Left lobe of liver (tissue), 2 donors: Measurements from ENCODE around the gene FAM81A. TPM values are rescaled to one million over a fixed set of nuclear protein-coding genes. Genes with fewer than 3 reads are reported as not detected.
"Not testable (repeated sequence)": the region's sequence is repeated elsewhere in the genome, so short reads cannot be mapped to it uniquely, and the experiment has no call there.

Source experiments
- ATAC-seq: fragments of 200-7000 bp; cut with Tn5 transposase; one replicate; pipeline ENCODE4 v1.9.1; 2020; ENCODE audit warnings: mild to moderate bottlenecking, moderate library complexity
- DNase-seq: peaks from one replicate; pipeline ENCODE4 v3.0.0-alpha.2; 2020; ENCODE audit warnings: low spot score
- total RNA-seq: library from RNA; stranded (reverse); gene quantifications from one replicate; pipeline ENCODE4 v1.2.1, GENCODE V29; 2021
- donor health status: DM: no; HTN: no; CAD: no; lungs with moderate emphysema.
- donor health status: DM: no; HTN: yes; CAD: no.

FAM81A gene
- total RNA-seq, 1 donor from 2014 or later = not detected

- no peak for DNase-seq
- no peak for ATAC-seq
Observed at GRCh38 chr15:59424616-59425015, 13.4 kb upstream of the FAM81A start.

GRCh38 chr15:59428898-59429297, 9.1 kb upstream of the FAM81A start:
- DNase-seq, ATAC-seq: not testable (repeated sequence)

GRCh38 chr15:59432389-59432788, 5.6 kb upstream of the FAM81A start:
- DNase-seq (no peak), ATAC-seq (peak; percentile 78)

- DNase-seq (no peak), ATAC-seq (no peak)
Observed at GRCh38 chr15:59434481-59434880, 3.5 kb upstream of the FAM81A start.

- ATAC-seq (no peak), DNase-seq (no peak)
Observed at GRCh38 chr15:59436774-59437141, 1.2 kb upstream of the FAM81A start.

GRCh38 chr15:59437142-59437816, 707 bp upstream of the FAM81A start:
- ATAC-seq = no peak
- no peak for DNase-seq

GRCh38 chr15:59438625-59439290, 772 bp downstream of the FAM81A start:
- no peak for ATAC-seq

GRCh38 chr15:59439576-59439975, 1.6 kb downstream of the FAM81A start:
- DNase-seq (no peak), ATAC-seq (no peak)

More at GRCh38 chr15:59438625-59439290, 772 bp downstream of the FAM81A start:
- no peak for DNase-seq

GRCh38 chr15:59443341-59444072, 5.5 kb downstream of the FAM81A start:
- ATAC-seq (peak; percentile 79), DNase-seq (no peak)

- DNase-seq = no peak
Observed at GRCh38 chr15:59444081-59444835, 6.3 kb downstream of the FAM81A start.

GRCh38 chr15:59444980-59445545, 7.1 kb downstream of the FAM81A start:
- no peak for DNase-seq
- ATAC-seq = no peak

More at GRCh38 chr15:59444081-59444835, 6.3 kb downstream of the FAM81A start:
- no peak for ATAC-seq

GRCh38 chr15:59446232-59446957, 8.4 kb downstream of the FAM81A start:
- DNase-seq = no peak
- peak; percentile 26 for ATAC-seq

- ATAC-seq = no peak
- DNase-seq = no peak
Observed at GRCh38 chr15:59447367-59447766, 9.4 kb downstream of the FAM81A start.

- ATAC-seq = no peak
Observed at GRCh38 chr15:59448871-59449270, 10.9 kb downstream of the FAM81A start.

GRCh38 chr15:59453474-59454215, 15.7 kb downstream of the FAM81A start:
- DNase-seq (no peak), ATAC-seq (no peak)

More at GRCh38 chr15:59448871-59449270, 10.9 kb downstream of the FAM81A start:
- DNase-seq = no peak

GRCh38 chr15:59456114-59456513, 18.1 kb downstream of the FAM81A start:
- ATAC-seq (no peak), DNase-seq (no peak)

GRCh38 chr15:59457103-59457502, 19.1 kb downstream of the FAM81A start:
- ATAC-seq = no peak
- DNase-seq = no peak

GRCh38 chr15:59461521-59461920, 23.5 kb downstream of the FAM81A start:
- ATAC-seq = no peak

GRCh38 chr15:59473226-59473625, 35.2 kb downstream of the FAM81A start:
- DNase-seq (no peak), ATAC-seq (no peak)

More at GRCh38 chr15:59461521-59461920, 23.5 kb downstream of the FAM81A start:
- no peak for DNase-seq
